NCI-H69 (cell line): ENCODE measurements around the gene TJAP1.
A peak's percentile ranks its signal among the peaks of the same experiment; 100 is the strongest.

Source experiments
- DNase-seq: peaks from one replicate; lab custom pipeline; 2025; lab: John Stamatoyannopoulos, UW

The TJAP1 gene

DNA sequence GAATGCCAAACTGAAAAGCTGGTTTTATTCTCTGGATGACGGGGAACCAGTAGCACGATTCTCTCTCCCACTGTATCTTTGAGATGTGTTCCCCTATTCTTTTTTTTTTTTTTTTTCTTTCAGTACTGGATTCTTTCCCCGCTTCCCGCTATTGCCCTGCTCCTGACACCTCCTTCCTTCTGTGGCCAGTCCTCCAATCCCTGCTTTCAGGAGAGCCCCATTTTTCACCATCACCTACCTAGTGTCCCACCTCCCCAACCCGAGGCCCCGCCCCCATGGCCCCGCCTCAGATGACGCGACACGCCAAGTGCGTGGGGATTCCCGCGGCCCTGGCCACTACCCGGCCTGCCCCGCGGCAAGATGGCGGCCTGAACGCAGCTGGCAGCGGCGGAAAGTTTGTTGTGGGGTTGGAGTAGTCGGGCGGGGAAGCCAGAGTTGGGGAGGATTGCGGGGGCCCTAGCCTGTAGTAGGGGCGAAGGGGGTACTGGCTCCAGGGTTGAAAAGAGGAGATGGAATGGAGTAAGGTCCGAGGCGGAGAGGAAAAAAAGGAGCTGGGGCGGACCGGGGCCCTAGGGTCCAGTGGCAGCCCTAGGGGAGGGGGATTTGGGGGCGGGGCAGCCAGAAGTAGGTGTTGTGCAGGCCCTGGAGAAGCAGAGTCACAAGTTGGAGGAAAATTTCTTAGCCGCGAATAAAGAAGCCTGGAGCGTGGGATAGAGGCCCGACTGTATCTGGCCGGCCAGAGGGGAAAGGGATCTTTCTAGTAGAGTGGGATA, at the start of gene TJAP1:
TJAP1 (plus strand) TSS at position 336 of the 773 bp plus-strand sequence. CDS start 21,432 bp downstream, outside the sequence.
- DNase-seq: peak; percentile 97

GRCh38 chr6:43428112-43428570, 49.2 kb upstream of the TJAP1 start:
- no peak for DNase-seq

DNA sequence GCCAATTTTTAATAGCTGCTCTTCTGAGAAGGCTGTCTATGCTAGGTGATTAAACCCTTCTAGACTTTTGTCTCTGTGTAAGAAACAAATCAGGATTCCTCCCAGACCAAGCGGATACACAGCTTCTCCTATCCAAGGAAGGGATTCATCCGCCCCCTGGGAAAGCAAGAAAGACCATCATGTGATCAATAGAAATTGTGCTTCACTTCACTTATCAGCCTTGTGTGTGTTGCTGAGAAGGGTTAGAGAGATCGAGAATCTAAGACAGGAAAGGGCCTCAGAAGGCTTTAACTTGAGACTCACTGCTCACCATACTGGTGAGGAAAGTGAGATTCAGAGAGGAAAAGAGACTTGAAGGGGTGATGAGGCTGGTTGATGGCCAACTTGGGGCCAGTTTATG, 48.5 kb upstream of the TJAP1 start:
- no peak for DNase-seq

- DNase-seq: no peak
These were observed 45.1 kb upstream of the TJAP1 start for GRCh38 chr6:43432009-43432945.

DNA sequence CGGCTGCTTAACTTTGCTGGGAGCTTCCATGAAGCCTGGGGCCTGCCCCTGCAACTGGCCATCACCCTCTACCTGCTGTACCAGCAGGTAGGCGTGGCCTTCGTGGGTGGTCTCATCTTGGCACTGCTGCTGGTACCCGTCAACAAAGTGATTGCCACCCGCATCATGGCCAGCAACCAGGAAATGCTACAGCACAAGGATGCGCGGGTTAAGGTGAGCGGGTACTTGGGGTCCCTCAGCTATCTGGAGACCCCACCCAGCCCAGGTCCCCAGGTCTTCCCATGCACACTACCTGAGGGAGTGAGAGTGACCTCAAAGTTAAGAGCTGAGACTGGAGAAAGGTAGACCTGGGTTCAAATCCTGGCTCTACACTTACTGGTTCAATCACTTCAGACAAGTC, 44.2 kb upstream of the TJAP1 start:
- no peak for DNase-seq

DNA sequence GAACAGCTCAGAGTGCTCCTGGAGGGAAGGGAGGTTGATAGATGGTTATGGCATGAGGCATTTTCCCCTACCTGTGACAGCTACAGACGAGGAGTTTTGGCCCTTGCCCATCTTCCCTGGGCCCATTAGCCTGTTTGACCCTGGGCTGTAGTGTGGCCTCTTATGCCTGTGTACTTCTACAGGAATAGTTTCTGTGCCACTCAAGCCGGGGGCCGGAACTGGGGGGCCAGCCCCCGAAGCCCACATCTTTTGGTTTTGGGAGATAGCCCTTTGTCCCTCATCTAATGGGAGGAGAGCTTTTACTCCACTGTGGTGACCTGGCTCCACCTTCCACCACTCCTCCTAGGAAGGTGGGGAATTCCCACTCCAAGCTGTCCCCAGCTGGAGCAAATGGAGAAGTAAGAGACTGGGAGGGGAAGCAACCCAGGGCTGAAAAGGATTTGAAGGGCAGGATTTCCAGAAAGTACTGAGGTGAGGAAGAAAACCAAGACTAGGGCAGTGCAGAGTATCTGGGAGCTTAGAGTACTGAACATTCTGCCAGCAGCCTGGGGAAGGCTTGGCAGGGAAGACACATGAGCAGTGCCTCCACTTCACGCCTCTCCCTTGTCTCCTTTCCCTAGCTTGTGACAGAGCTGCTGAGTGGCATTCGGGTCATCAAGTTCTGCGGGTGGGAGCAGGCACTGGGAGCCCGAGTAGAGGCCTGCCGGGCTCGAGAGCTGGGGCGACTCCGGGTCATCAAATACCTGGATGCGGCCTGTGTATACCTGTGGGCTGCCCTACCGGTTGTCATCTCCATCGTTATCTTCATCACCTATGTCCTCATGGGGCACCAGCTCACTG, 43.1 kb upstream of the TJAP1 start:
- no peak for DNase-seq

- no peak for DNase-seq
These were observed 42.4 kb upstream of the TJAP1 start for GRCh38 chr6:43434943-43435342.

DNA sequence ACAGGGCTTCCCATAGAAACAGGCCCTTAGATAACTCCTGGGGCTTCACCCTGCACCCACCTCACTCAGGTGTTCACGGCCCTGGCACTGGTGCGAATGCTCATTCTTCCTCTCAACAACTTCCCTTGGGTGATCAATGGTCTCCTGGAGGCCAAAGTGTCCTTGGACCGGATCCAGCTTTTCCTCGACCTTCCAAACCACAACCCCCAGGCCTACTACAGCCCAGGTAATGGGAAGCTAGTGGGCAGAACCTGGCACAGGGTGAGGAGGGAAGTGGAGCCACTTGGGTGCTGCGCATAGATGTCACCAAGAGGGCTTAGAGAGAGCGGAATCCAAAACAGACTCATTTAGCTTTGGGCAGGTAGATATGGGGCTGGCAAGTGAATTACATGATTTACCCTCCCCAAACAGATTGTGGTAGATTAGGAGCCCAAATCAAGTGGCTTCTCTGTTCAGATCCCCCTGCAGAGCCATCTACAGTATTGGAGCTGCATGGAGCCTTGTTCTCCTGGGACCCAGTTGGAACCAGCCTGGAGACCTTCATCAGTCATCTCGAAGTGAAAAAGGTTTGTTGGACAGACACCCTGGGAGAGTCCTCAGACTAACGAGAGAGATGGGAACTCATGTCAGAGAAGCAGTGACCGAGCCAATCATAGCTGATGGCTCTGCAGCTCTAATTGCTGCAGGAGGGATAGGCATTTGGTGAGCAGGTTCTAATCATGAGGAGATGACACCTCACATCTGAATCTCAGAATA, 41.5 kb upstream of the TJAP1 start:
- DNase-seq: no peak

- peak; percentile 43 for DNase-seq
These were observed 40.6 kb upstream of the TJAP1 start for GRCh38 chr6:43436577-43437282.

DNA sequence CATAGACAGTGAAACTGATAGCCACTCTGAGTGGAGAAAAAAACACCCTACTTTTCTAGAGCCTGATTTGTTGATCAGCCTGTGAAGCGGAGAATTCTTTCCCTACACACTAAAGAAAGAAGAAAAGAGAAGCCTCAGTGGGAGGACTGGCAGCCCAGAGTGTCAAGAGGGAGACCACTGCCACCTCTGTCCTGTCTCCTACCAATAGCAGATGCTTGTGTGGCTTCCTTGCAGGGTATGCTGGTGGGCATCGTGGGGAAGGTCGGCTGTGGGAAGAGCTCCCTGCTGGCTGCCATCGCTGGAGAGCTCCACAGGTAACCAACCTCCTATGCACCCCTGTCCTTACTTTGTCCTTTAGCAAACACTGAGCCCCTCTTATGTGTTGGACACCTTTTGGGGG, 39.7 kb upstream of the TJAP1 start:
- no peak for DNase-seq

- DNase-seq: no peak
These were observed 34.4 kb upstream of the TJAP1 start for GRCh38 chr6:43442935-43443334.

GRCh38 chr6:43444036-43444435, 33.3 kb upstream of the TJAP1 start:
- DNase-seq: no peak

GRCh38 chr6:43444582-43444981, 32.8 kb upstream of the TJAP1 start:
- DNase-seq: no peak

DNA sequence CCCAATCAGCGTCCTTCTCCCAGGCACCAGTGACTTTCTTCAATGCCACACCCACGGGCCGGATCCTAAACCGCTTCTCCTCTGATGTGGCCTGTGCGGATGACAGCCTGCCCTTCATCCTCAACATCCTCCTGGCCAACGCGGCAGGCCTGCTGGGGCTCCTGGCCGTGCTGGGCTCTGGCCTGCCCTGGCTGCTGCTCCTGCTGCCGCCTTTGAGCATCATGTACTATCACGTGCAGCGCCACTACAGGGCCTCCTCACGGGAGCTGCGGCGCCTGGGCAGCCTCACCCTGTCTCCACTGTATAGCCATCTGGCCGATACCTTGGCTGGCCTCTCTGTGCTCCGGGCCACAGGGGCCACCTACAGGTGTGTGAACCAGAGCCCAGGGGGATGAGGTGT, 31.8 kb upstream of the TJAP1 start:
- no peak for DNase-seq

- no peak for DNase-seq
These were observed 29.8 kb upstream of the TJAP1 start for GRCh38 chr6:43447604-43448003.

- DNase-seq: no peak
These were observed 28.5 kb upstream of the TJAP1 start for GRCh38 chr6:43448916-43449315.

GRCh38 chr6:43450699-43451131, 26.7 kb upstream of the TJAP1 start:
- DNase-seq: no peak

DNA sequence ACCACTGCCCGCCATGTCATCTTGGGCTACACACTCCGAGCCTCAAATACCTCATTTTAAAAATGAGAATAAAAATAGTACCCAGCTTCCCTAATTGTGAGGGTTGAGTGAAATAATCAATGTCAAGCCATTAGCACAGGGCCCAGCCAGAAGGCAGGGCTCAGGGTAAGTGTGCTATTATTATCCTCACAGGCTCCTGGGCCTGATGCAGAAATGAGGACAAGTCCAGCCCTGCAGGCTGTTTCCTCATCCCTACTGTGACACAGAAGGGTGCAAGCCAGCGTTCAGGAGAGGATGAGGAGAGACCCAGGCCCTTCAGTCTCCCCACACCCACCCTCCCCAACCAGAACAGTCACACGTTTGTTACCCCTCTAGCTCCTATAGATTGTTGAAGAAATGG, 26.0 kb upstream of the TJAP1 start:
- DNase-seq: no peak

GRCh38 chr6:43451939-43452338, 25.4 kb upstream of the TJAP1 start:
- no peak for DNase-seq

GRCh38 chr6:43452896-43453295, 24.5 kb upstream of the TJAP1 start:
- no peak for DNase-seq

DNA sequence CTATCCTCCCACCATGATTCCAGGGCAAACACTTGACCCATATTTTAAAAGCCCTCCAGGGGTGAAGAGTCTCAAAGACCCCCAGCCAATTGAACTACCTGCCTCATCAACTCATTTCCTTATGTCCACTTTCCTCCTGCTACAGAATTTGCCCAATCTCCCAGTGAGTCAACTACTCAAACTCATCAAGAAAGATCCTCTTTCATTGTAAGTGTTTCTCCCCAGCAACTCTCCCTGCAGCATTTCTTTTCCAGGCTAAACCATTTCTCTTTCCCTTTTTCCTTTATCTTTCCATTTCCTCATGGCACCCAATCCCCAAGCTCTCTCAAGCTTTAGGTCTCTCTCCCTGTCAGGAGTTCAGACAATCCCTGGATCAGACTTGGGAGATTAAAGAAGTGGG, 23.5 kb upstream of the TJAP1 start:
- no peak for DNase-seq
